Activated naive CD4-positive, alpha-beta T cell treated with anti-CD3 and anti-CD28 coated beads, Interleukin-2, amount 50 U/mL, for 24 hours (primary cell): ENCODE results near the gene FAM149A.

Experiments
- H3K27ac Mint-ChIP-seq: one replicate; pipeline ENCODE4 v1.8.0; 2021; ENCODE audit warnings: mild to moderate bottlenecking, mixed read lengths
- H3K27me3 Mint-ChIP-seq: one replicate; pipeline ENCODE4 v1.8.0; 2021; ENCODE audit warnings: mixed read lengths
- H3K36me3 Mint-ChIP-seq: one replicate; pipeline ENCODE4 v1.8.0; 2021; ENCODE audit warnings: mixed read lengths
- H3K4me1 Mint-ChIP-seq: one replicate; pipeline ENCODE4 v1.8.0; 2021; ENCODE audit warnings: mixed read lengths
- H3K4me3 Mint-ChIP-seq: one replicate; pipeline ENCODE4 v1.8.0; 2021; ENCODE audit warnings: mild to moderate bottlenecking, mixed read lengths
- H3K9me3 Mint-ChIP-seq: one replicate; pipeline ENCODE4 v1.8.0; 2021; ENCODE audit warnings: mixed read lengths

The FAM149A gene

DNA sequence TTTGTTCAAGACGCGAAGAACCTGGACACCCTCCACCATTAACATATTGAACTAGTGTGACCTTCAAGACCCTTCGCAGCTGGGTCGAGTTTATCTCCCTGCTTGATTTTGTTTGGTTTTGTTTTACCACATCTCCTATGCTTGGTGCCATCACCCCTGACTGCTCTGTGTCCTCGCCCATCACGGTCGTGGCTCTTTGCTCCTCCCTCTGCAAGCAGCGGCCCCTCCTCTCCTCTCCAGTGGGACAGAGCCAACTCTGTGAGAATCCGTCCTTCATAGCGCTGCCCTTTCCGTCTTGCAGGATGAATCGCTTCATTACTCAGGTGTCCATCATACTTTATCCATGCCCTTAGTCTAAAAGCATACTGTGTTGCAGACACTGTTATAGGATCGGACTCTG lies 9.1 kb upstream of the FAM149A start:
- H3K9me3 Mint-ChIP-seq = no peaks in the 10 kb centered on the region
- H3K4me1 Mint-ChIP-seq = no peaks in the 10 kb centered on the region
- no peak overlapping the region for H3K4me3 Mint-ChIP-seq

GRCh38 chr4:186096681-186097165 lies 7.8 kb upstream of the FAM149A start:
- Mint-ChIP-seq H3K4me3 (no peak overlapping the region), H3K4me1 (no peaks in the 10 kb centered on the region), H3K36me3 (no peaks in the 10 kb centered on the region), H3K27ac (no peak overlapping the region), H3K9me3 (no peaks in the 10 kb centered on the region), H3K27me3 (peaks cover 8% of the 10 kb centered on the region)

More for the DNA sequence above, 9.1 kb upstream of the FAM149A start:
- no peaks in the 10 kb centered on the region for H3K36me3 Mint-ChIP-seq
- peaks cover 8% of the 10 kb centered on the region for H3K27me3 Mint-ChIP-seq
- no peak overlapping the region for H3K27ac Mint-ChIP-seq

DNA sequence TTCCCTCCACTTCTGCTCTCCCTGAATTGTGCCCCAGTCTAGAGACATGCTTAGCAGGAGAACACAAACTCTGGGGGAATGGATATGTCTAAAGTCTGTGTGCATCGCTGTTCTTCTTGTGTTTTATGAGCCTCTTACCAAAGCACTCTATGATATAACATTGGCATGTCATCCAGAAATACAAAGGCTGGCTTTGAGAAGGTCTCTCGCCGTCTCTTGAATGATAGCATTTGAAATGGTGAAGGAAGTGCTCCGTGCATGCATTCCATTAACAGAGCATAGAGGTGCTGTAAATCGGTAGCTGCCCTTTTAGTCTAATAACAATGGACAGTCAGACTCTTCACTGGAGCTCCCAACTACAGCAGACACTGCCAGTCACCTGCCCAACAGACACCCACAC lies 7.1 kb upstream of the FAM149A start:
- H3K4me3 Mint-ChIP-seq = no peak overlapping the region
- no peaks in the 10 kb centered on the region for H3K36me3 Mint-ChIP-seq
- H3K4me1 Mint-ChIP-seq = no peaks in the 10 kb centered on the region
- no peaks in the 10 kb centered on the region for H3K9me3 Mint-ChIP-seq
- no peak overlapping the region for H3K27ac Mint-ChIP-seq
- peaks cover 9% of the 10 kb centered on the region for H3K27me3 Mint-ChIP-seq

GRCh38 chr4:186102931-186103330 lies 1.6 kb upstream of the FAM149A start:
- Mint-ChIP-seq H3K4me3 (no peak overlapping the region), H3K27me3 (peaks cover 26% of the 10 kb centered on the region), H3K27ac (no peak overlapping the region), H3K9me3 (no peaks in the 10 kb centered on the region), H3K36me3 (no peaks in the 10 kb centered on the region), H3K4me1 (peaks cover 12% of the 10 kb centered on the region)

DNA sequence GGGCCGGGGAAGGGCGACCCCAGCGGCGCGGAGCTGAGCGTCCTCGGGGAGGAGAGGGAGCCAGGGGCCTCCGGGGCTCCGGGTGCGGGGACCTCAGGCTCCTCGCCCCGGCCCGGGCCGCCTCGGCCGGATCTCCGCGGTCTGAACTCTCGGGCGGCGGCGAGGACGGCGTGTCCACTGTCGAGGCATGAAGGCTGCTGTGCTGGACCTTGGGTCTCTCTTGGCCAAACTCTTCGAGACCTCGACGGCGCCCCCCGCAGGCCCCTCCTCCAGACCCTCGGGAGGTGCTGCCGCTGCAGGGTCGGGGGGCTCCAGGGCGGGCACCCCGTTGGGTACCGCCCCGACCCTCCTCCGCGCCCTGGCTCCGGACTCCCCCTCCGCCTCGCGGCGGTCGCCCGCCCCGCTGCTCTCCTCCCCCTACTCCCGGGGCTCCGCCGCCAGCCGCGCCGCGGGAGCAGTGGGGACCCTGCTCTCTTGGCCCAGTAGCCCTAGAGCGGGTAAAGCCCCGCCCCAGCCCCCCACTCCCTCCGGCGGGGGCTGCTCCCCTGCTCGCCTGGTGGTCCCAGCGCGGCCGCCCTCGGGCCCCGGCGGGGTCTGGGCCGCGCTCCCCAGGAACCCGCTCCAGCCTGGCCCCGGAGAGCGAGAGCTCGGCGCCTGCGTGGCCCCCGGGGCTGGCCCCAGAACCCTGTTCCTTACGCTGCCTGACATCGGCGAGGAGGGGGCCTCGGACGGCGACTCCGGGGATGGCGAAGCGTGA lies 564 bp downstream of the FAM149A start:
- Mint-ChIP-seq H3K27ac (no peak overlapping the region), H3K27me3 (peaks cover 29% of the 10 kb centered on the region), H3K4me3 (peak overlapping the region; percentile 88), H3K4me1 (peaks cover 13% of the 10 kb centered on the region), H3K9me3 (no peaks in the 10 kb centered on the region), H3K36me3 (no peaks in the 10 kb centered on the region)

DNA sequence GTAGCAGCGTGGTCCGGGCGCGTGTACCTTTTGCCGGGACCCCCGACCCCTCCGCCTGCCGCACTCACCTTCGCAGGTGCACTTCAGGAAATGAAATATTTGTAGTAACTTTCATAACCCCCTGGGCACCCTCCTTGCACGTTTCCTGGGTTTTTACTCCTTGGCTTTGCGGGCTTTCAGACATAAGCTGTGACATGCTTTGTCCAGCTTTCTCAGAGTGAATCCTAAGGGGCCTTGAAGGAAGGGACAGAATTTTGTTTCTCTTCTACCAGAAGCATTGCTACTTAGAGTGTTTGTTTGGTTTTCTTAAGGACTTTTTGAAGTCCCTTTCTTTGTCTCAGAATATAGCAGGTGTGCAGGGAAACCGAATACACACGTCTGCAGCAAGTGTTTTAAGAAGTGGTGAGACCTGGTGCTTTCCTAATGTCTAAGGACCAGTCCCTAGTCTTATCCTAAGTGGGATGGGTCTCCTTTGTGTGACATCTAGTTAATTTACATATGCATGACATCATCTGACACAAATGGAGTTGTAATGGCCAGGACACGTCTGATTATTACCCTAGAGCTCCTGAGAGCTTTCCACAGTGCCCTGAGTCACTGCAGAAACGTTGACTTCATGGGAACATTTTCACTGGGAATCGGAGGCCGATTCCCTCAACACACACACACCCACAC lies 1.3 kb downstream of the FAM149A start:
- Mint-ChIP-seq H3K9me3 (no peaks in the 10 kb centered on the region), H3K4me3 (peak overlapping the region; percentile 88), H3K27me3 (peaks cover 29% of the 10 kb centered on the region), H3K36me3 (no peaks in the 10 kb centered on the region), H3K4me1 (peaks cover 13% of the 10 kb centered on the region), H3K27ac (no peak overlapping the region)

- H3K9me3 Mint-ChIP-seq = no peaks in the 10 kb centered on the region
- no peaks in the 10 kb centered on the region for H3K36me3 Mint-ChIP-seq
- peaks cover 28% of the 10 kb centered on the region for H3K27me3 Mint-ChIP-seq
- no peak overlapping the region for H3K4me3 Mint-ChIP-seq
- H3K4me1 Mint-ChIP-seq = peaks cover 13% of the 10 kb centered on the region
- peak overlapping the region; percentile 27 for H3K27ac Mint-ChIP-seq
Observed at GRCh38 chr4:186107947-186108346, 3.4 kb downstream of the FAM149A start.

GRCh38 chr4:186108391-186108790 lies 3.9 kb downstream of the FAM149A start:
- no peaks in the 10 kb centered on the region for H3K36me3 Mint-ChIP-seq
- peaks cover 28% of the 10 kb centered on the region for H3K27me3 Mint-ChIP-seq
- H3K4me3 Mint-ChIP-seq = no peak overlapping the region
- peak overlapping the region; percentile 25 for H3K27ac Mint-ChIP-seq
- H3K9me3 Mint-ChIP-seq = no peaks in the 10 kb centered on the region
- H3K4me1 Mint-ChIP-seq = peaks cover 13% of the 10 kb centered on the region

GRCh38 chr4:186109245-186109644 lies 4.7 kb downstream of the FAM149A start:
- Mint-ChIP-seq H3K4me1 (peaks cover 13% of the 10 kb centered on the region), H3K36me3 (no peaks in the 10 kb centered on the region), H3K27ac (no peak overlapping the region), H3K27me3 (peaks cover 24% of the 10 kb centered on the region), H3K4me3 (no peak overlapping the region), H3K9me3 (no peaks in the 10 kb centered on the region)

DNA sequence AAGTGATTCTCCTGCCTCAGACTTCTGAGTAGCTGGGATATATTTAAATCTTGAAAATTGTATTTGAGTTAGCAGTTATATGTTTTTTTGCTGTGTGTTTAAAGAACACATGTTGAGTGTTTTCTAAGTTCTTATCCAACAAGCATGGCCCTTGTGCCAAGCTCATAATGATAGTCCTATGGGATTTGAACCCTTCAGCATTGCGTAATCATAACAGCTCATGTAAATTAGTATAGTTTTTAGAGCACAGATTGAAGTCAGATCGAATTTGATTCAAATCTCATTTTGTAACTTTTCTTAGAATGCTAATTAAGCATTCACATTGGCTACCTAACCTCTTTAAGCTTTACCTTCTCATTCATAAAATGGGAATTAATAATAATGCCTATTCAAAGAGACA lies 12.2 kb downstream of the FAM149A start:
- Mint-ChIP-seq H3K9me3 (no peaks in the 10 kb centered on the region), H3K27me3 (peaks cover 6% of the 10 kb centered on the region), H3K4me1 (no peaks in the 10 kb centered on the region), H3K4me3 (no peak overlapping the region), H3K36me3 (no peaks in the 10 kb centered on the region), H3K27ac (no peak overlapping the region)

DNA sequence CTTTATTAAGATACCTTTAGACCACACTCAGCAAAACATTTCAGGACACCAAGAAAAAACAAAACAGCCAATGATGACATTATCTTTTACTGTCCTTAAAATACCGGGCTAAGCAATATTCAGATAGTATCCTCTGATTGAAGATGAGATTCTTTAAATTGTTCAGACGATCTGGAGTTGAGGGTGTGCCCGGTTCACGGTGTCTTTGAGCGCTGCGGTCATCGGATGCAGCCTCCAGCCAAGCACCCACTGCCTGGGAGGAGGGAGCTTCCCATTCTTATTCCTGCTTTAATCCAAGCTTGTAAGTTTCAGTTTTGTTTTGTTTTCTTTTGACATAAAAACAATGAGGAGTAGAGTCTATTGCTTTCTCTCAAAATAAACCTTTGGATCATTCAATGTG lies 14.1 kb downstream of the FAM149A start:
- Mint-ChIP-seq H3K4me3 (no peak overlapping the region), H3K9me3 (no peaks in the 10 kb centered on the region), H3K27ac (no peak overlapping the region), H3K27me3 (peaks cover 6% of the 10 kb centered on the region), H3K4me1 (no peaks in the 10 kb centered on the region), H3K36me3 (no peaks in the 10 kb centered on the region)

DNA sequence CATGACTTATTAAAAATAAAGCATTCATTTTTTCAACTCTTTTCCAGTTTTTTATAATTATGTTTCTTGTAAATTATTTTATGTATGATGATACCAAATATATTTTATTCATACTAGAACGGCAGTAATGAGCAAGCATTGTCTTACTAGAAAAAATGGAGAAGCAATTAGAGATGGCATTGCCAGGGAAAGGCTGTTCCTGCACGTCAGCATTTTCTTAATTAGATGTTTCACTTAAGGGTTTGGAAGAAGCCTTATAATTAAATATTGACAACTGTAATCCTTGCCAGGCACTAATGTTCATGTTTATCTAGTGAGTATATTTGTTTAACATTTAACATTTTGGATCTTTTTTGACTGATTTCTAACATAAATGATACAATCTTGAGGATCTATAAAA lies 16.6 kb downstream of the FAM149A start:
- Mint-ChIP-seq H3K4me3 (no peak overlapping the region), H3K36me3 (no peaks in the 10 kb centered on the region), H3K9me3 (no peaks in the 10 kb centered on the region), H3K27ac (no peak overlapping the region), H3K4me1 (no peaks in the 10 kb centered on the region), H3K27me3 (peaks cover 6% of the 10 kb centered on the region)

- Mint-ChIP-seq H3K27ac (no peak overlapping the region), H3K9me3 (no peaks in the 10 kb centered on the region), H3K4me3 (no peak overlapping the region), H3K36me3 (no peaks in the 10 kb centered on the region), H3K27me3 (no peaks in the 10 kb centered on the region), H3K4me1 (no peaks in the 10 kb centered on the region)
Observed at GRCh38 chr4:186128842-186129241, 24.3 kb downstream of the FAM149A start.

DNA sequence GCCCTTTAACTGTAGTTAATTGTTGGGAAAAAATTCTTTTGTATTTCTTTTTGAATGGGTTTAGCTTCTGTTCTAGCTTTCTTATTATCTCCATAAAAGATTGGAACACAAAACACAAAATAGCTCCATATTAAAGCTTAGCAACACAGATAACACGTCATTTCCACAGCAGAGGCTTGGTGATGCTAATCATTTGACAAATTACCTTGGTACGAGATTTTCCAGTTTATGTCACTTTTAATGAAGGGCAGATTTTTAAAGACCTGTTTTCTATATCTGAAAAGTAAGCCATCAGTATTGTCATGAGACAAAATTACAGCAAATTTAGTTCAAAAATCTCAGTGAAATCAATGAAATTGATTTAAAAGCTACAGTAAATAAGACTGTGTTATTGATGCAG lies 27.4 kb downstream of the FAM149A start:
- Mint-ChIP-seq H3K9me3 (no peaks in the 10 kb centered on the region), H3K4me3 (no peak overlapping the region), H3K27ac (no peak overlapping the region), H3K4me1 (peaks cover 3% of the 10 kb centered on the region), H3K27me3 (no peaks in the 10 kb centered on the region), H3K36me3 (no peaks in the 10 kb centered on the region)

GRCh38 chr4:186132577-186133242 lies 28.2 kb downstream of the FAM149A start:
- Mint-ChIP-seq H3K9me3 (no peaks in the 10 kb centered on the region), H3K36me3 (no peaks in the 10 kb centered on the region), H3K27ac (no peak overlapping the region), H3K27me3 (no peaks in the 10 kb centered on the region), H3K4me1 (peaks cover 3% of the 10 kb centered on the region), H3K4me3 (no peak overlapping the region)

DNA sequence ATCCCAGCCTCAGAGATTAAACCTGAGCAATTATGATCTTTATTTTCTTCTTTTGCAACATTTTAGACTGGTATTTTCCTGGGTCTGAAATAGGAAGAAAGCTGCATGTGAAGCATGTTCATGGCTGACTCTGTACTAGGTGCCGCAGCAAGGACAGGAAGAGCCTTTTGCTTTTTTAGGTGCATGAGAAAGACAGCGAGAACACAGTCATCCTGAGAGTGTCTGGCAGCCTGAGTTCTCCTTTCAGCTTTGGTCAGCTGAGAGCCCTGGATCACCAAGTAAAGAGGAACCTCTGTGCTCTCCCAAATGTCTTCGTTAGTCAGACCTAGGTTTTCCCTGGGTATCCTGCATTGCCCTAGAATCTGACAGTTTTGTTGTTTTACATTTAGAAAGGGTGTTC lies 29.8 kb downstream of the FAM149A start:
- Mint-ChIP-seq H3K27me3 (no peaks in the 10 kb centered on the region), H3K4me1 (peaks cover 3% of the 10 kb centered on the region), H3K36me3 (no peaks in the 10 kb centered on the region), H3K4me3 (no peak overlapping the region), H3K9me3 (no peaks in the 10 kb centered on the region), H3K27ac (no peak overlapping the region)
